Sigmoid colon (tissue), 3 donors: ENCODE results near the gene SERPINH1.

Experiments used
- POLR2A ChIP-seq, 2 donors: fragments of 450-650 bp; IDR thresholded peaks; one replicate each; pipeline ENCODE4 v1.6.1; 2016; ENCODE audit warnings: antibody characterized with exemption in 2 of 2, mild to moderate bottlenecking in 2 of 2, moderate library complexity in 2 of 2
- TF ChIP-seq, protein P1 (sequence below), 4 experiments: fragments of 450-650 bp in 3 of 4; fragments of 200-600 bp in 1 of 4; IDR thresholded peaks; one replicate each; pipeline ENCODE4 v1.5.1; 2016 to 2019; ENCODE audit warnings: antibody characterized with exemption in 4 of 4, mild to moderate bottlenecking in 3 of 4, moderate library complexity in 2 of 4

DNA sequence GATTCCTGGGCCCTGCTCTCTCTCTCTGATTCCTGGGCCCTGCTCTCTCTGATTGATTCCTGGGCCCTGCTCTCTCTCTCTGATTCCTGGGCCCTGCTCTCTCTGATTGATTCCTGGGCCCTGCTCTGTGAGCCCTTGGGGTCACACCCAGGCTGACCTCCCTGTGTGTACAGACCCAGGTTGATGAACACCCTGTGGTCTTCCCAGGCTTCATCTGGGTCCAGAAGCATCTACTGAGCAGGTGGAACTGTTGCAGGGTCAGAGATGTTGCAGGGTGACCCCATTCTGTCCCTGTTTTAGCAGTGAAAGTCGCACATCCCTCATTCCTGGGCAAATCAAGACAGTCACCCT lies 20.0 kb upstream of the SERPINH1 start:
- TF ChIP-seq, protein P1, sequence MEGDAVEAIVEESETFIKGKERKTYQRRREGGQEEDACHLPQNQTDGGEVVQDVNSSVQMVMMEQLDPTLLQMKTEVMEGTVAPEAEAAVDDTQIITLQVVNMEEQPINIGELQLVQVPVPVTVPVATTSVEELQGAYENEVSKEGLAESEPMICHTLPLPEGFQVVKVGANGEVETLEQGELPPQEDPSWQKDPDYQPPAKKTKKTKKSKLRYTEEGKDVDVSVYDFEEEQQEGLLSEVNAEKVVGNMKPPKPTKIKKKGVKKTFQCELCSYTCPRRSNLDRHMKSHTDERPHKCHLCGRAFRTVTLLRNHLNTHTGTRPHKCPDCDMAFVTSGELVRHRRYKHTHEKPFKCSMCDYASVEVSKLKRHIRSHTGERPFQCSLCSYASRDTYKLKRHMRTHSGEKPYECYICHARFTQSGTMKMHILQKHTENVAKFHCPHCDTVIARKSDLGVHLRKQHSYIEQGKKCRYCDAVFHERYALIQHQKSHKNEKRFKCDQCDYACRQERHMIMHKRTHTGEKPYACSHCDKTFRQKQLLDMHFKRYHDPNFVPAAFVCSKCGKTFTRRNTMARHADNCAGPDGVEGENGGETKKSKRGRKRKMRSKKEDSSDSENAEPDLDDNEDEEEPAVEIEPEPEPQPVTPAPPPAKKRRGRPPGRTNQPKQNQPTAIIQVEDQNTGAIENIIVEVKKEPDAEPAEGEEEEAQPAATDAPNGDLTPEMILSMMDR (IDR thresholded peaks at IDR 0.05) = no peak
- TF ChIP-seq POLR2A (IDR thresholded peaks at IDR 0.05) = no peak
